Mesenchymal stem cell (in vitro differentiated cells and primary cell): Measurements from ENCODE around the gene STUM.

Source experiments
- DNase-seq: peaks from one replicate; pipeline ENCODE4 v3.0.0-alpha.2; 2013
- H2AFZ ChIP-seq: one replicate; pipeline ENCODE4 v1.6.1; 2013; ENCODE audit warnings: low read depth, mild to moderate bottlenecking, control low read depth, inconsistent platforms, low read length, moderate library complexity
- H2AK5ac ChIP-seq: 2 replicates; pipeline ENCODE4 v1.6.1; 2013; ENCODE audit warnings: low read length, moderate library complexity, mild to moderate bottlenecking, inconsistent platforms; ENCODE audit not compliant: severe bottlenecking
- H2BK120ac ChIP-seq: one replicate; pipeline ENCODE4 v1.6.1; 2013; ENCODE audit warnings: low read depth, mild to moderate bottlenecking, inconsistent platforms, low read length, moderate library complexity
- H2BK12ac ChIP-seq, 2 experiments: one replicate each; pipeline ENCODE4 v1.6.1; 2013; ENCODE audit warnings: inconsistent platforms in 2 of 2, low read length in 2 of 2, mild to moderate bottlenecking in 2 of 2, moderate library complexity in 2 of 2, control low read depth in 1 of 2
- H2BK15ac ChIP-seq: one replicate; pipeline ENCODE4 v1.6.1; 2013; ENCODE audit warnings: mild to moderate bottlenecking, low read depth, inconsistent platforms; ENCODE audit not compliant: poor library complexity, severe bottlenecking
- H2BK5ac ChIP-seq: 2 replicates; pipeline ENCODE4 v1.6.1; 2013; ENCODE audit warnings: low read depth, mild to moderate bottlenecking, low read length, control low read depth, inconsistent platforms; ENCODE audit not compliant: poor library complexity, severe bottlenecking
- H3K14ac ChIP-seq, 2 experiments: one replicate each; pipeline ENCODE4 v1.6.1; 2013; ENCODE audit warnings: inconsistent platforms in 2 of 2, low read length in 2 of 2, control low read depth in 1 of 2, mild to moderate bottlenecking in 1 of 2, moderate library complexity in 1 of 2
- H3K18ac ChIP-seq, 2 experiments: one replicate each; pipeline ENCODE4 v1.6.1; 2013; ENCODE audit warnings: inconsistent platforms in 2 of 2, low read length in 2 of 2, control low read depth in 1 of 2, low read depth in 1 of 2, mild to moderate bottlenecking in 1 of 2
- H3K23ac ChIP-seq, 2 experiments: one replicate each; pipeline ENCODE4 v1.6.1; 2013; ENCODE audit warnings: inconsistent platforms in 2 of 2, low read length in 2 of 2, mild to moderate bottlenecking in 2 of 2, moderate library complexity in 2 of 2, control low read depth in 1 of 2
- H3K27ac ChIP-seq: 2 replicates; pipeline ENCODE4 v1.5.1; 2013; ENCODE audit warnings: mild to moderate bottlenecking, moderate library complexity, low read length, control low read depth, inconsistent platforms; ENCODE audit not compliant: poor library complexity, severe bottlenecking
- H3K27me3 ChIP-seq, 2 experiments: 2 replicates each; pipeline versions ENCODE4 v1.6.1 to v1.7.0; 2013; ENCODE audit warnings: low read length in 2 of 2, mild to moderate bottlenecking in 2 of 2, moderate library complexity in 2 of 2, control low read depth in 1 of 2, inconsistent platforms in 1 of 2; ENCODE audit not compliant: control insufficient read depth in 1 of 2, insufficient read depth in 1 of 2
- H3K36me3 ChIP-seq, 2 experiments: 2 replicates each; pipeline versions ENCODE4 v1.6.1 to v1.7.0; 2013; ENCODE audit warnings: low read length in 2 of 2, control low read depth in 1 of 2, inconsistent platforms in 1 of 2, low read depth in 1 of 2, mild to moderate bottlenecking in 1 of 2; ENCODE audit not compliant: insufficient read depth in 2 of 2, control insufficient read depth in 1 of 2
- H3K4ac ChIP-seq, 2 experiments: one replicate each; pipeline ENCODE4 v1.6.1; 2013; ENCODE audit warnings: inconsistent platforms in 2 of 2, low read length in 2 of 2, mild to moderate bottlenecking in 2 of 2, moderate library complexity in 2 of 2, control low read depth in 1 of 2, low read depth in 1 of 2
- H3K4me1 ChIP-seq: 2 replicates; pipeline ENCODE4 v1.6.1; 2013; ENCODE audit warnings: low read depth, low read length, control low read depth; ENCODE audit not compliant: control insufficient read depth, insufficient read depth
- H3K4me2 ChIP-seq: 2 replicates; pipeline ENCODE4 v1.6.1; 2013; ENCODE audit warnings: low read length, mild to moderate bottlenecking, inconsistent platforms; ENCODE audit not compliant: poor library complexity, severe bottlenecking
- H3K4me3 ChIP-seq, 2 experiments: 2 replicates each; pipeline versions ENCODE4 v1.5.1 to v1.7.0; 2013; ENCODE audit warnings: low read length in 2 of 2, mild to moderate bottlenecking in 2 of 2, control low read depth in 1 of 2, low read depth in 1 of 2; ENCODE audit not compliant: insufficient read depth in 1 of 2
- H3K79me1 ChIP-seq: replicated peaks from 2 replicates; pipeline ENCODE4 v1.6.1; 2013; ENCODE audit warnings: mild to moderate bottlenecking, control low read depth, low read length, inconsistent platforms; ENCODE audit not compliant: poor library complexity, severe bottlenecking
- H3K9ac ChIP-seq: 2 replicates; pipeline ENCODE4 v1.7.0; 2013; ENCODE audit warnings: mild to moderate bottlenecking, low read length, moderate library complexity
- H3K9me3 ChIP-seq: 2 replicates; pipeline ENCODE4 v1.7.0; 2013; ENCODE audit warnings: mild to moderate bottlenecking, low read length; ENCODE audit not compliant: control insufficient read depth
- H4K8ac ChIP-seq: one replicate; pipeline ENCODE4 v1.6.1; 2013; ENCODE audit warnings: inconsistent platforms, mild to moderate bottlenecking, low read length, moderate library complexity
- H4K91ac ChIP-seq: one replicate; pipeline ENCODE4 v1.6.1; 2013; ENCODE audit warnings: mild to moderate bottlenecking, low read length, inconsistent platforms
- WGBS: methylation state at CpG from one replicate; pipeline ENCODE4 v1.1.7; 2013; ENCODE audit warnings: mixed read lengths; 5-methylcytosine and 5-hydroxymethylcytosine counted together

Gene STUM

DNA sequence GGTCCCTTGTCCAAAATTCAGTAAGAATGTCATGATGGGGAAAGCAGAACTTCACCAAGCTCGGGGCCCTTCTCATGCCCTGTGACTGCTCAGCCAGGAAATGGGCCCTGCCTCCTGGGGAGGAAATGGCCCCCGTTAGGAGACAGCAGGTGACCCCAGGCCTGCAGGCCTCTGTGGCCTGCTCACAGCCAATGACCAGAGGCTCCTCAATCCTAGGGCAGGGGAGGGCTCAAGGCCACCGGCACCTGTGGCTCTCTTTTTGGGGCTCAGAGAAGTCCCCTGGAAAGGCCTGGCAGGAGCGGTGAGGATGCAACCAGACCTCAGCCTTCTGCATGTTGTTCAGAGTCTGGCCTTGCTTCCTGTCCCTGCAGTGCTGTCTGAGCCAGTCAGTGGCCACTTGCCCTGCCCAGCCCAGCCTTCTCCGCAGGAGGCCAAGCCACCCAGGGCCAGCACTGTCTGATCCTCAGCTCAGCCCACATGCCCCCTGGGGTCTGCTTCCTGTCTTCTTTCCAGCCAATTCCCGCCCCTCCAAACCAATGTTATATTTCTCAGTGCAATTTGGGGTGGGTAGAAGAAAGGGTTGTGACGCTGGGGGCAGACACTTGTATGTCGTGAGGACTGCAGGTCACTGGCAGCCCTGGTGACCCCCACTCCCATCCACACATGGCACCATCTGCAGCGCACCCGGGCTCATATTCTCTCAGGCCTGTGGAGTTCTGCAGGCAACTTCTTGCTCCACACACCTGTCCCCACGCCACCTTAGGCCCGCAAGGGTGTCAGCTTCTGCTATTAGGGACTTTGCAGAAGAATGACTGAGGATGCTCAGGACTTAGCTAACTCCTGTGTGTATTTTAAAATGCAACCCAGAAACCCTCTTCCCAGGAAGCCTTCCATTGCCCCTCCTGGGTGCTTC is 106.9 kb downstream of the STUM start:
- peak overlapping the region in 1 of 2 experiments; percentile 53 for H3K14ac ChIP-seq
- peak overlapping the region; percentile 38 to 71 for H3K18ac ChIP-seq
- no peak overlapping the region for H2BK5ac ChIP-seq
- peak overlapping the region; percentile 39 for H4K8ac ChIP-seq
- H3K4me2 ChIP-seq = no peak overlapping the region
- no peak for DNase-seq
- peaks cover 36% of the 10 kb centered on the region for H3K4me1 ChIP-seq
- H3K79me1 ChIP-seq = peaks cover 27% of the 10 kb centered on the region
- peak overlapping the region; percentile 29 for H2BK120ac ChIP-seq
- peak overlapping the region; percentile 54 for H2AK5ac ChIP-seq
- no peaks in the 10 kb centered on the region for H3K27me3 ChIP-seq
- no peak overlapping the region for H3K27ac ChIP-seq
- H2BK15ac ChIP-seq = peak overlapping the region; percentile 60
- peak overlapping the region in 1 of 2 experiments; percentile 24 for H3K4ac ChIP-seq
- peak overlapping the region; percentile 62 for H4K91ac ChIP-seq
- no peak overlapping the region for H3K4me3 ChIP-seq
- H3K9me3 ChIP-seq = no peaks in the 10 kb centered on the region
- H2BK12ac ChIP-seq = peak overlapping the region; percentile 62 to 70
- H3K36me3 ChIP-seq = no peaks in the 10 kb centered on the region
- H2AFZ ChIP-seq = no peak overlapping the region
- H3K23ac ChIP-seq = no peak overlapping the region
- WGBS = 81% methylated on average over 10 of the region's 12 CpGs
- peak overlapping the region; percentile 61 for H3K9ac ChIP-seq

DNA sequence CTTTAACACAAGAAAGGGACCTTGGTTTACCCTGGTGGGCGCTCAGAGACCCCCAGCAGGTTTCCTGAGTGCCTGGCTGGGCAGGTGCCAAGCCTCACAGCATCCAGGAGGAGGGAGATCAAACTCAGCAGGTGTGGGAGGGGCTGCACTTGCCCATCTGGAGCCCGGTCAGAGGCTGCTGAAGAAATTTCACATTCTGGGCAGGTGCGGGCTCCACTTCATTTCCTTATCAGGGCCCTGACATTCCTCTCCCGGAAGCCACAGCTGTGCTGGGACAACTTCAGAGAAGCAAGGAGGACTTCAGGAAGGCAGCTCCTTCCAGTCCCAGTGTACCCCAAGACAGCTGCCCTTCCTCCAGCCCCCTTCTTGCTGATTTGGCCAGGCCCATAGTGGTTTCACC is 107.6 kb downstream of the STUM start:
- Histone ChIP-seq H4K91ac (no peak overlapping the region), H3K4me2 (no peak overlapping the region), H3K23ac (no peak overlapping the region), H3K4me3 (peak overlapping the region in 1 of 2 experiments; percentile 47), H3K27me3 (no peaks in the 10 kb centered on the region), H2AK5ac (peak overlapping the region; percentile 30), H3K14ac (no peak overlapping the region), H2BK15ac (no peak overlapping the region), H3K4ac (no peak overlapping the region), H3K79me1 (peaks cover 30% of the 10 kb centered on the region), H3K4me1 (peaks cover 41% of the 10 kb centered on the region), H3K27ac (no peak overlapping the region), H2BK5ac (no peak overlapping the region), H2BK120ac (no peak overlapping the region), H3K9me3 (no peaks in the 10 kb centered on the region), H2AFZ (no peak overlapping the region), H3K9ac (peak overlapping the region; percentile 61), H4K8ac (no peak overlapping the region), H3K36me3 (no peaks in the 10 kb centered on the region), H3K18ac (peak overlapping the region in 1 of 2 experiments; percentile 0), H2BK12ac (no peak overlapping the region)
- 76% methylated on average over 4 of the region's 4 CpGs for WGBS
- no peak for DNase-seq

- 48% methylated on average over 12 of the region's 12 CpGs for WGBS
- Histone ChIP-seq H2BK120ac (no peak overlapping the region), H2AK5ac (no peak overlapping the region), H3K4me2 (no peak overlapping the region), H3K14ac (no peak overlapping the region), H3K9ac (peak overlapping the region; percentile 61), H2BK12ac (peak overlapping the region in 1 of 2 experiments; percentile 33), H2AFZ (no peak overlapping the region), H3K27ac (no peak overlapping the region), H4K8ac (no peak overlapping the region), H2BK5ac (no peak overlapping the region), H2BK15ac (no peak overlapping the region), H3K4me3 (peak overlapping the region in 1 of 2 experiments; percentile 47), H3K9me3 (no peaks in the 10 kb centered on the region), H3K79me1 (peaks cover 30% of the 10 kb centered on the region), H3K27me3 (no peaks in the 10 kb centered on the region), H3K36me3 (no peaks in the 10 kb centered on the region), H4K91ac (no peak overlapping the region), H3K18ac (peak overlapping the region in 1 of 2 experiments; percentile 0), H3K23ac (no peak overlapping the region), H3K4ac (no peak overlapping the region), H3K4me1 (peaks cover 45% of the 10 kb centered on the region)
- peak; percentile 74 for DNase-seq
These were observed 108.2 kb downstream of the STUM start for GRCh38 chr1:226656601-226657277.
